ENCODE measurements around the gene LGI2. TPM values are rescaled to one million over a fixed set of nuclear protein-coding genes. Genes with fewer than 3 reads are reported as not detected.
A peak's percentile ranks its signal among the peaks of the same experiment; 100 is the strongest.

LGI2 gene
- total RNA-seq, 1 experiment from 2014 or later = 12.2 TPM

DNA sequence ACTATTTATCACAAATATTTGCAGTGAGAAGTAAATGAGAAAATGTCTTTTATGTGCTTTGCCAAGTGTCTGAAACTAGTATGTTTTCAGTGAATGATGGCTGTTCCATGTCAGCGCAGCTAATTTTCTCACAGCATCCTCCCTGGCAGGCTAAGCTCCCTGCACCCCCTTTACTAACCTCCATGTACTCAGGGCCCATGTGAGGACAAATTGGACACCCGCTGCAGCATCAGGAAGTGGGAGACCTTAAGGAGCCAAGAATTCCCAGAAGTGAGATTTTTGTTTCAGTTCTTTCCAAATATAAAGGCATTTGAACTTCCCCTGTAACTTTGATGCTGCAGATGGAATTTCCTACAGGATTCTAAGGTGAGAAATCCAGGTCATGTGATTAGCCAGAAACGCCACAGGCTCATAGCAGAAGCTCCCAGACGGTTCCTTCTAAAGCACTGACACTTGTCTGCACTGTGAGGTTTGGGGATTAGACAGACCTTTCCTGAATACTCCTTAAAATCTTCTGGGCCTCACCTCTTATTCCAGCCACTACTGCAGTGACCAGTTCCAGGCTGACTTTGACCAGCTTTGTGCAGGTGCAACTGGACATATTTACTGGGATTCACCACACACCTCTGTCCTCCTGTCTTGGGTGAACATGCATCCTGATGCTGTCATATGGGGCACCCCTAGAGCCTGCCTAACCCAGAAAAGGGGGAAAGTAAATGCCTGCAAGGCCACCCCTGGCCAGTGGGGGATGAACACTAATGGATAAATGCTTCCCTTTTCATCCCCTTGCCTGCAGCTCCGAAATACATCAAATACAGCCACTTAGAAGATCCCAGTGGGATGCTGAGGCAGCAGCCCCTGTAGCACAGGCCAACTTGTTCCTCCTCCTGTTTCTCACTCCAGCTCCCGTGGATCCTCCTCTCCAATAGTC is 45.9 kb downstream of the LGI2 start:
- DNase-seq (ENCODE audit: low spot score) (peak; percentile 26), ATAC-seq (peak; percentile 45)
- H3K27me3 Mint-ChIP-seq (ENCODE audit: low read depth) = peaks cover 12% of the 10 kb centered on the region
- ChIA-PET CTCF (interaction anchor here (0.7 to 1.5 kb wide), 5 partner anchors 8 to 333 kb away, joined by 3 to 5 read pairs (median 3); no protein-coding TSS in a partner anchor), POLR2A (no interaction called here)
- no peak overlapping the region for H3K27ac Mint-ChIP-seq
- peaks cover 12% of the 10 kb centered on the region for H3K9me3 Mint-ChIP-seq
- no peak overlapping the region for H3K4me3 Mint-ChIP-seq
- TF ChIP-seq USF1 (CRISPR knock-in tag; IDR thresholded peaks at IDR 0.05) (no peak), RORB (CRISPR knock-in tag; IDR thresholded peaks at IDR 0.05) (no peak), SP1 (CRISPR knock-in tag; conservative IDR thresholded peaks at IDR 0.05) (no peak), TEAD4 (CRISPR knock-in tag; IDR thresholded peaks at IDR 0.05) (no peak), ZNF138 (CRISPR knock-in tag; conservative IDR thresholded peaks at IDR 0.05) (no peak), ZNF423 (CRISPR knock-in tag; IDR thresholded peaks at IDR 0.05) (no peak)
- H3K36me3 Mint-ChIP-seq = peaks cover 10% of the 10 kb centered on the region; the same call in 1 of the 2 replicates
- H3K4me1 Mint-ChIP-seq = peaks cover 34% of the 10 kb centered on the region

- POLR2A ChIA-PET = no interaction called here
- H3K9me3 Mint-ChIP-seq = no peaks in the 10 kb centered on the region
- H3K4me3 Mint-ChIP-seq = no peak overlapping the region
- DNase-seq (ENCODE audit: low spot score) = no peak
- H3K4me1 Mint-ChIP-seq = peaks cover 21% of the 10 kb centered on the region
- no peak for ATAC-seq
- CTCF ChIA-PET = interaction anchor here (0.6 to 2.6 kb wide), 38 partner anchors 8 to 567 kb away, joined by 3 to 36 read pairs (median 5); no protein-coding TSS in a partner anchor
- H3K27ac Mint-ChIP-seq = no peak overlapping the region
- no peak for TF ChIP-seq RORB (CRISPR knock-in tag; IDR thresholded peaks at IDR 0.05)
- no peak for TF ChIP-seq SP1 (CRISPR knock-in tag; conservative IDR thresholded peaks at IDR 0.05)
- H3K36me3 Mint-ChIP-seq = no peaks in the 10 kb centered on the region
- H3K27me3 Mint-ChIP-seq (ENCODE audit: low read depth) = no peaks in the 10 kb centered on the region; the same call in none of the 2 replicates
These were observed 50.0 kb downstream of the LGI2 start for GRCh38 chr4:24980740-24981139.

DNA sequence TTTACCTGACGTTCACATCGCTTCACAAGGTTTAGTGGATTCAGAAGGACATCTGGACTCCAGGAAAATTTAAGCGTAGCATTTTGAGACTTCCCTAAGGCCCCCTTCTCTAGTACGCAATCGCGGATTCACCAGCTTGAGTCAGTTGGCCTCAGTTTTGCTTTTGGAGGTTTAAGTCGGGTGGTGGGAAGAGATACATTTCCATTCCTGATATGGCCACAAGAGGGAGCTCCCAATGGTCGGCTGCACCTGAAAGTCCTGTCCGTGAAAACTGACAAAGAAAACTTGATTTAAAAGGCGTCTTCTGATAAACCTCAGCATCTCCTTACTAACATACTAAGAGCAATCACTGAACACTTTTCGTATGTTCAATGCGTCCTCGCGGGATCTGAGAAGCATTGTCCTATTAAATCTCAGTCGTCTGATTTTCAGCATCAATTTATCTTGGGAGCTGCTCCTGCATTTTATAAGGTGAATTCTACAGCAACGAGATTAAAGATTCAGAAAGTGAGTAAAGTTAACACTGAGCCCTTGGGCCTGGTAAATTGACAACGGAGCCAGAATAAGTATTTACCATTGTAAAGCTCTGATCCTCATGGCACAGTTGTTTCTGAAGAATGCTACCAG is 50.6 kb downstream of the LGI2 start:
- no peak overlapping the region; the same call in 1 of the 2 replicates for H3K4me3 Mint-ChIP-seq
- ChIA-PET POLR2A (no interaction called here), CTCF (interaction anchor here (0.6 to 2.6 kb wide), 47 partner anchors 8 to 600 kb away, joined by 3 to 36 read pairs (median 4); no protein-coding TSS in a partner anchor)
- no peaks in the 10 kb centered on the region; the same call in none of the 2 replicates for H3K27me3 Mint-ChIP-seq (ENCODE audit: low read depth)
- peak; percentile 85 for TF ChIP-seq CTCF (IDR thresholded peaks at IDR 0.05)
- no peak for TF ChIP-seq STAT6 (CRISPR knock-in tag; conservative IDR thresholded peaks at IDR 0.05; ENCODE audit: low read depth)
- no peak for TF ChIP-seq CBFB (CRISPR knock-in tag; IDR thresholded peaks at IDR 0.05; ENCODE audit: low read depth)
- ATAC-seq = peak; percentile 50
- no peaks in the 10 kb centered on the region for H3K9me3 Mint-ChIP-seq
- H3K36me3 Mint-ChIP-seq = no peaks in the 10 kb centered on the region
- DNase-seq (ENCODE audit: low spot score) = peak; percentile 47
- H3K27ac Mint-ChIP-seq = no peak overlapping the region
- H3K4me1 Mint-ChIP-seq = peaks cover 24% of the 10 kb centered on the region

- Mint-ChIP-seq H3K36me3 (no peaks in the 10 kb centered on the region), H3K4me1 (peaks cover 26% of the 10 kb centered on the region), H3K9me3 (no peaks in the 10 kb centered on the region), H3K27me3 (ENCODE audit: low read depth) (peaks cover under 1% of the 10 kb centered on the region), H3K4me3 (no peak overlapping the region), H3K27ac (no peak overlapping the region)
- ATAC-seq (no peak), DNase-seq (ENCODE audit: low spot score) (no peak)
- ChIA-PET POLR2A (no interaction called here), CTCF (interaction anchor here (0.6 to 2.6 kb wide), 36 partner anchors 9 to 599 kb away, joined by 3 to 36 read pairs (median 5); no protein-coding TSS in a partner anchor)
- TF ChIP-seq MLX (CRISPR knock-in tag; IDR thresholded peaks at IDR 0.05) (no peak), SMAD3 (CRISPR knock-in tag; IDR thresholded peaks at IDR 0.05; ENCODE audit: borderline replicate concordance) (no peak), ZNF219 (CRISPR knock-in tag; IDR thresholded peaks at IDR 0.05; ENCODE audit: borderline replicate concordance) (no peak), E2F5 (CRISPR knock-in tag; IDR thresholded peaks at IDR 0.05) (no peak), MYBL2 (CRISPR knock-in tag; IDR thresholded peaks at IDR 0.05) (no peak), GTF2I (CRISPR knock-in tag; conservative IDR thresholded peaks at IDR 0.05) (no peak), ZNF317 (CRISPR knock-in tag; IDR thresholded peaks at IDR 0.05; ENCODE audit: borderline replicate concordance, low read depth) (no peak), FOXK1 (CRISPR knock-in tag; IDR thresholded peaks at IDR 0.05) (no peak)
These were observed 51.2 kb downstream of the LGI2 start for GRCh38 chr4:24979554-24979953.
